Activated CD8-positive, alpha-beta memory T cell treated with anti-CD3 and anti-CD28 coated beads, Interleukin-2, amount 10 ng/mL, durations not matched to agents 7 days and 5 days (primary cell): Measurements from ENCODE around the gene TAF1C. TPM values are rescaled to one million over a fixed set of nuclear protein-coding genes. Genes with fewer than 3 reads are reported as not detected.

Source experiments
- ATAC-seq: fragments of 150-1000 bp; cut with Tn5 transposase; one replicate; pipeline ENCODE4 v1.10.0; 2021; ENCODE audit warnings: moderate library complexity
- CTCF ChIA-PET: fragments of 350-600 bp; sonication (Branson Sonifier 250); formaldehyde crosslinking; loops from one replicate; lab custom pipeline; 2021; ENCODE audit warnings: antibody characterized with exemption; lab: Charles Lee
- DNase-seq: peaks from one replicate; pipeline ENCODE4 v3.0.0-alpha.2; 2020
- H3K27ac Mint-ChIP-seq: one replicate; pipeline ENCODE4 v1.8.0; 2021; ENCODE audit warnings: mild to moderate bottlenecking, mixed read lengths
- H3K27me3 Mint-ChIP-seq: one replicate; pipeline ENCODE4 v1.8.0; 2021; ENCODE audit warnings: mixed read lengths
- H3K36me3 Mint-ChIP-seq: one replicate; pipeline ENCODE4 v1.8.0; 2021; ENCODE audit warnings: mild to moderate bottlenecking, mixed read lengths
- H3K4me1 Mint-ChIP-seq: one replicate; pipeline ENCODE4 v1.8.0; 2021; ENCODE audit warnings: mixed read lengths
- H3K4me3 Mint-ChIP-seq: one replicate; pipeline ENCODE4 v1.8.0; 2021; ENCODE audit warnings: mild to moderate bottlenecking, moderate library complexity, mixed read lengths
- H3K9me3 Mint-ChIP-seq: one replicate; pipeline ENCODE4 v1.8.0; 2022; ENCODE audit warnings: low read depth, mixed read lengths
- total RNA-seq, 2 experiments: library from RNA; stranded (reverse); gene quantifications; one replicate each; pipeline ENCODE4 v1.2.3, GENCODE V29; 2021

Gene TAF1C
- total RNA-seq, 2 experiments from 2014 or later, result 52.7 to 58.1 TPM

- Mint-ChIP-seq H3K36me3 (no peaks in the 10 kb centered on the region), H3K27ac (no peak overlapping the region), H3K4me1 (no peaks in the 10 kb centered on the region), H3K9me3 (no peaks in the 10 kb centered on the region), H3K4me3 (no peak overlapping the region), H3K27me3 (peaks cover 65% of the 10 kb centered on the region)
- DNase-seq (no peak), ATAC-seq (no peak)
- CTCF ChIA-PET, result interaction anchor here (0.9 to 1.4 kb wide), 2 partner anchors 12 to 32 kb away, joined by 3 to 4 read pairs; partner anchors contain the start of gene TAF1C
Observed at GRCh38 chr16:84155226-84155625, 31.6 kb downstream of the TAF1C start.

GRCh38 chr16:84153660-84154214, 33.1 kb downstream of the TAF1C start:
- Mint-ChIP-seq H3K4me3 (no peak overlapping the region), H3K36me3 (no peaks in the 10 kb centered on the region), H3K27ac (no peak overlapping the region), H3K4me1 (no peaks in the 10 kb centered on the region), H3K9me3 (no peaks in the 10 kb centered on the region), H3K27me3 (peaks cover 56% of the 10 kb centered on the region)
- no peak for ATAC-seq
- CTCF ChIA-PET, result interaction anchor here (1.1 kb wide), 1 partner anchor 37 kb away, joined by 3 read pairs; the partner anchor contains the start of gene MBTPS1
- DNase-seq, result no peak

DNA sequence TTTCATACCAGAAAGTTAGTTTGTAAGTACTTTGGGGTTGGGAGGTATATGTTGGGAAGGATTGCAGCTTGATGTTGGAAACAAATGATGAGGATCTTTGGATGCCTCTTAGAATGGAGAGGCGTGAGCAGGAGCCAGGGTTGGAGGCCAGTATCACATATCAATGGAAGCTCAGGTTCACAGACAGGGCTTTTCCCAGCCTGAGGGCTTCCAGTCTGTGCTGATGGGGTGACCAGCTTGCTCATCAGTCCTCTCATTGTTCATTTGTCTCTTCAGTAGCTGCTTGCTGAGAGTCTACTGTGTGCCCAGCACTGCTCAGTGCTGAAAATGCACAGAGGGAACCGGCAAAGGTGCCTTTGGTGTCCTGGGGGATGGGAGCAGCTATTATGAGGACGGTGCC, 35.9 kb downstream of the TAF1C start:
- H3K4me1 Mint-ChIP-seq, result no peaks in the 10 kb centered on the region
- CTCF ChIA-PET, result interaction anchor here (1.1 to 1.6 kb wide), 3 partner anchors 24 to 66 kb away, joined by 3 to 4 read pairs (median 3); partner anchors contain the start of gene TAF1C
- H3K27me3 Mint-ChIP-seq, result peaks cover 42% of the 10 kb centered on the region
- H3K36me3 Mint-ChIP-seq, result no peaks in the 10 kb centered on the region
- no peak overlapping the region for H3K27ac Mint-ChIP-seq
- no peak for DNase-seq
- no peak for ATAC-seq
- no peaks in the 10 kb centered on the region for H3K9me3 Mint-ChIP-seq
- H3K4me3 Mint-ChIP-seq, result no peak overlapping the region

GRCh38 chr16:84144859-84145639, 41.8 kb downstream of the TAF1C start, which contains the start of the genes DNAAF1 and HSDL1:
Gene DNAAF1 (plus strand): TSS chr16:84145308. CDS start chr16:84145441, 133 bp downstream.
Gene HSDL1 (minus strand): TSS chr16:84145177. CDS start chr16:84131321, 13,856 bp downstream.
- DNase-seq, result peak; percentile 93
- H3K36me3 Mint-ChIP-seq, result peaks cover 2% of the 10 kb centered on the region
- H3K27ac Mint-ChIP-seq, result peak within 1 kb of the TSS; percentile 86
- H3K9me3 Mint-ChIP-seq, result no peaks in the 10 kb centered on the region
- peak within 1 kb of the TSS; percentile 90 for H3K4me3 Mint-ChIP-seq
- peaks cover 12% of the 10 kb centered on the region for H3K27me3 Mint-ChIP-seq
- CTCF ChIA-PET, result interaction anchor here (0.6 to 3.1 kb wide), 8 partner anchors 13 to 356 kb away, joined by 3 to 13 read pairs (median 4); partner anchors contain the start of genes MBTPS1 and TAF1C
- peaks cover 14% of the 10 kb centered on the region for H3K4me1 Mint-ChIP-seq
- peak; percentile 91 for ATAC-seq

DNA sequence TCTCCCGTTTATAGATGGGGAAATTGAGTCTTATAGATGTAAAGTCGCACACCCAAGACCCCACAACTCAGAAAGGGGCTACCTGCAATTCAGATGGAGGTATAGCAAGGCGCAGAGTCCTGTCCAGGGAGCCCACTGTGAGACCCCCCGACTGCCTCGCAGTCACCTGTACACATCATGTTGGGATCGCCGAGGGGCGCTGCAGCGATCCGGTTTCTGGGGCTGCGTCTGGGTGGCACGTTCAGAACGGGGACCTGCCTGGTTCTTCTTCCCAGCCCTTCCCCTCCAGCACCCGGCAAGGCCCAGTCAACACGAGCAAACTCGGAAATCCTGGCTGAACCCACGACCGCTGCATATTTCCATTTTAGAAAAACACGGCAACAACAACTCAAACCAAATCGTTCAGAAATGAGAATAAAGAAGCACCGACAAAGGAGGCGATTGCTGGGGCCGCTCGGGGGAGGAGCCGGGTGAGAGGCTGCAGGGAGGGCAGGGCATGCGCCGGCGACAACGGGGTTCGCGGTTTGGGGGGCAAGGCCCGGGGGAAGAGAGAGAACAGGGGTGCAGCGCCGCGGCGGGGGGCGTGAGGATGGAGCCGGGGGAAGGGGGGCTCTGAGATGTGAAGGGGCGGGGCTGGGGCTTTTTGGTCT, 42.5 kb downstream of the TAF1C start:
- CTCF ChIA-PET, result interaction anchor here (0.7 to 3.1 kb wide), 7 partner anchors 12 to 60 kb away, joined by 3 to 13 read pairs (median 5); partner anchors contain the start of genes MBTPS1 and TAF1C
- Mint-ChIP-seq H3K4me3 (peak overlapping the region; percentile 90), H3K27ac (peak overlapping the region; percentile 86), H3K9me3 (no peaks in the 10 kb centered on the region), H3K36me3 (peaks cover 3% of the 10 kb centered on the region), H3K4me1 (peaks cover 19% of the 10 kb centered on the region), H3K27me3 (peaks cover 9% of the 10 kb centered on the region)
- DNase-seq (peak; percentile 70), ATAC-seq (peak; percentile 64)

GRCh38 chr16:84143784-84144199, 43.1 kb downstream of the TAF1C start:
- Mint-ChIP-seq H3K9me3 (no peaks in the 10 kb centered on the region), H3K4me3 (peak overlapping the region; percentile 90), H3K36me3 (peaks cover 4% of the 10 kb centered on the region), H3K4me1 (peaks cover 25% of the 10 kb centered on the region), H3K27ac (peak overlapping the region; percentile 86), H3K27me3 (peaks cover 9% of the 10 kb centered on the region)
- CTCF ChIA-PET, result interaction anchor here (1.7 to 3.1 kb wide), 2 partner anchors 43 to 59 kb away, joined by 5 to 13 read pairs; partner anchors contain the start of gene TAF1C
- no peak for DNase-seq
- no peak for ATAC-seq

- H3K27me3 Mint-ChIP-seq, result peaks cover 7% of the 10 kb centered on the region
- H3K4me1 Mint-ChIP-seq, result peaks cover 30% of the 10 kb centered on the region
- no peak for DNase-seq
- ATAC-seq, result no peak
- CTCF ChIA-PET, result interaction anchor here (1.1 to 3.1 kb wide), 4 partner anchors 26 to 58 kb away, joined by 3 to 13 read pairs (median 4); partner anchors contain the start of genes MBTPS1 and TAF1C
- peak overlapping the region; percentile 8 for H3K4me3 Mint-ChIP-seq
- no peak overlapping the region for H3K27ac Mint-ChIP-seq
- H3K9me3 Mint-ChIP-seq, result no peaks in the 10 kb centered on the region
- peaks cover 4% of the 10 kb centered on the region for H3K36me3 Mint-ChIP-seq
Observed at GRCh38 chr16:84143081-84143480, 43.8 kb downstream of the TAF1C start.

- peak; percentile 54 for DNase-seq
- H3K4me3 Mint-ChIP-seq, result no peak overlapping the region
- H3K27me3 Mint-ChIP-seq, result no peaks in the 10 kb centered on the region
- CTCF ChIA-PET, result interaction anchor here (0.9 to 3.2 kb wide), 6 partner anchors 9 to 574 kb away, joined by 3 to 14 read pairs (median 3); partner anchors contain the start of gene TAF1C
- H3K27ac Mint-ChIP-seq, result no peak overlapping the region
- H3K36me3 Mint-ChIP-seq, result peaks cover 4% of the 10 kb centered on the region
- no peak for ATAC-seq
- H3K9me3 Mint-ChIP-seq, result no peaks in the 10 kb centered on the region
- H3K4me1 Mint-ChIP-seq, result peaks cover 33% of the 10 kb centered on the region
Observed at GRCh38 chr16:84141143-84141670, 45.6 kb downstream of the TAF1C start.

- DNase-seq, result no peak
- no peaks in the 10 kb centered on the region for H3K9me3 Mint-ChIP-seq
- CTCF ChIA-PET, result interaction anchor here (3.2 to 4.8 kb wide), 2 partner anchors 23 to 48 kb away, joined by 14 to 17 read pairs; partner anchors contain the start of genes MBTPS1 and TAF1C
- no peak overlapping the region for H3K4me3 Mint-ChIP-seq
- no peak for ATAC-seq
- H3K27ac Mint-ChIP-seq, result no peak overlapping the region
- H3K4me1 Mint-ChIP-seq, result peaks cover 33% of the 10 kb centered on the region
- H3K36me3 Mint-ChIP-seq, result peaks cover 4% of the 10 kb centered on the region
- no peaks in the 10 kb centered on the region for H3K27me3 Mint-ChIP-seq
Observed at GRCh38 chr16:84139628-84140258, 47.1 kb downstream of the TAF1C start.

DNA sequence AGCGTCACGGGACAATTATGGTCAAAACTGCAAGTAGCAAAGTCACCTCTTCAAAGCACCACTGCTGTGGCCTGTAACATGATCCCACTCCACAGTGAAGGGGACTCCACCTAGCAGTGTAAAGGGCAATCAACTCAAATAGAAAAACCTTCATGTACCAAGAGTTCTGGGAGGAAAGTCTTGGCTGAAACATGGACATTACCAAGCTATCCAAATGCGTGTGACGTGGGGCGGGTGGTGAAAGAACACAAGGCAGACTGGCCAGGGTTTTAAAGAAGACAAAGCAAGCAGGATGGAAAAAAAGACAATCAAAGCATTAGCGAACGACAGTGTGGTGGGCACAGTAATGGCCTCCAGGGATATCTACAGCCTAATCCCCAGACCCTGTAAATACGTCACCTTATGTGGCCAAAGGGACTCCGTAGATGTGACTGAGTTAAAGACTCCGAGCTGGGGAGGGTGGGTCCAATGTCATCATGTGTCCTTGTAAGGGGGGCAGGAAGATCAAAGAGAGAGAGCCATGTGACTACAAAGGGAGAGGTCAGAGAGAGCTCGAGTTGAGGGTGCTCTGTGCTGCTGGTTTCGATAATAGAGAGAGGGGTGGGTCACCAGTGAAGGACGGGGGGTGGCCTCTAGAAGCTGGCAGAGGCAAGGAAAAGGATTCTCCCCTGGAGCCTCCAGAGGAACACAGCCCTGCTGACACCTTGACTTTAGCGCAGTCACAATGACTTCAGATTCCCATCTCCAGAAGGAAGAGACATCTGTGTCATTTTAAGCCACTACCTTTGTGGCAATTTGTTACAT, 47.8 kb downstream of the TAF1C start:
- peak; percentile 91 for ATAC-seq
- peaks cover 28% of the 10 kb centered on the region for H3K4me1 Mint-ChIP-seq

GRCh38 chr16:84138500-84138823, 48.4 kb downstream of the TAF1C start:
- DNase-seq (no peak), ATAC-seq (no peak)
- H3K27me3 Mint-ChIP-seq, result no peaks in the 10 kb centered on the region
- no peaks in the 10 kb centered on the region for H3K9me3 Mint-ChIP-seq
- H3K27ac Mint-ChIP-seq, result peak overlapping the region; percentile 76
- peaks cover 26% of the 10 kb centered on the region for H3K4me1 Mint-ChIP-seq
- H3K4me3 Mint-ChIP-seq, result no peak overlapping the region
- CTCF ChIA-PET, result interaction anchor here (3.2 to 4.8 kb wide), 2 partner anchors 21 to 49 kb away, joined by 14 to 17 read pairs; partner anchors contain the start of genes MBTPS1 and TAF1C
- peaks cover 4% of the 10 kb centered on the region for H3K36me3 Mint-ChIP-seq

More for the DNA sequence above, 47.8 kb downstream of the TAF1C start:
- H3K36me3 Mint-ChIP-seq, result peaks cover 4% of the 10 kb centered on the region
- no peaks in the 10 kb centered on the region for H3K9me3 Mint-ChIP-seq
- CTCF ChIA-PET, result interaction anchor here (3.2 to 4.8 kb wide), 2 partner anchors 22 to 49 kb away, joined by 14 to 17 read pairs; partner anchors contain the start of genes MBTPS1 and TAF1C
- peak overlapping the region; percentile 11 for H3K4me3 Mint-ChIP-seq
- peak; percentile 72 for DNase-seq
- H3K27me3 Mint-ChIP-seq, result no peaks in the 10 kb centered on the region
- H3K27ac Mint-ChIP-seq, result peak overlapping the region; percentile 76
